Jurkat, Clone E6-1 (cell line): ENCODE data around the gene AGAP1.

Experiments
- DNase-seq: peaks from one replicate; pipeline ENCODE4 v3.0.0-alpha.2; 2011; ENCODE audit warnings: low read depth, low spot score
- H3K4me3 ChIP-seq: 2 replicates; pipeline ENCODE4 v1.5.1; 2011; ENCODE audit warnings: mild to moderate bottlenecking, low read length, control low read depth, moderate library complexity

The AGAP1 gene

GRCh38 chr2:235914756-235915155 is 420.9 kb downstream of the AGAP1 start:
- no peak for DNase-seq
- H3K4me3 ChIP-seq: no peak overlapping the region

DNA sequence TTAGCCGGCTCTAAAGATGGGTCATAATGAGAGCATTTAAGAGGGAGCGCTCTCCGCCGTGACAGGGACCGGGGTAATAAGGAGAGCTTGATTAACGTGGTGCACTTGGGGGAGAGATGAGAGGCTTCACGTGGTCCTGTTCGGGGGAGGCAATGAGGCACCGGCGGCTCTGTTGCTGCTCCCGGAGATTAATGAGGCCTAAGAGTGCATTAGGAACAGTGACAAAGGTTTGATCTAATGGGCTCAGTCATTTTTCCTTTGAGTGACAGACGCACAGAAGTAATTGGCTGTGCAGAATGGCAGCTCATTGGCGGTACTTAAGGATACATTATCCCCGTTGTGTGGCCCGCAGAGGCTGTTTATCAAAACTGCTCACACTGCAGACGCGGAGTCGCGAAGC is 423.7 kb downstream of the AGAP1 start:
- DNase-seq: no peak
- no peak overlapping the region for H3K4me3 ChIP-seq

GRCh38 chr2:235918876-235919275 is 425.0 kb downstream of the AGAP1 start:
- H3K4me3 ChIP-seq: no peak overlapping the region
- DNase-seq: no peak

DNA sequence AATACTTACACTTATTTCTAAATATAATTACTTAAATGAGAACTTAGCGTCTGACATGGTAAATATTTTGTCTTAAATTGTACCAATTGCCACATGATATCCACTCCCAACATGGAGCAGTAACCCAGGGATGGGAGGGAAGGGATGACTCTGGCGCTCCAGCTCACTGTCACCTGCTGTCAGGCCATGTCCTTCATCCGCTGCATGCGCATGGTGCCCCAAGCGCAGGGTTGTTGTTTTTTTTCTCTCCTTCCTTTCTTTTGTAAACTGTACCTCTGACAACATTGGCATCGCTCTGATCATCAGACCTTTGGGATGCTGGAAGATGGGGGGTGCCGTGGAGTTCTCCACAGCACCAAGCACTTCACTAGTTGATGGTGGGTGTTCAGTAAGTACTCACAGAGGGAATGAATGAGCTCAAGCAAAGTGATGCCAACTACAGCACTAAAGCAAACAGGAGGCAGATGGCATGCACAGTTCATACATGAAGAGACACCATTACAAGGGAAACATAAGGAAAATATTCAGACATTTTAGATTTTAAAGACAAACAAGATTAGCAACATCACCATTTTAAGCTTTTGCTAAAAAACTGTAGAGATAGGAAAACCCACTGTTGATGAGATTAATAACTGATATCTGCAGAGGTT is 426.5 kb downstream of the AGAP1 start:
- no peak for DNase-seq
- no peak overlapping the region for H3K4me3 ChIP-seq

DNA sequence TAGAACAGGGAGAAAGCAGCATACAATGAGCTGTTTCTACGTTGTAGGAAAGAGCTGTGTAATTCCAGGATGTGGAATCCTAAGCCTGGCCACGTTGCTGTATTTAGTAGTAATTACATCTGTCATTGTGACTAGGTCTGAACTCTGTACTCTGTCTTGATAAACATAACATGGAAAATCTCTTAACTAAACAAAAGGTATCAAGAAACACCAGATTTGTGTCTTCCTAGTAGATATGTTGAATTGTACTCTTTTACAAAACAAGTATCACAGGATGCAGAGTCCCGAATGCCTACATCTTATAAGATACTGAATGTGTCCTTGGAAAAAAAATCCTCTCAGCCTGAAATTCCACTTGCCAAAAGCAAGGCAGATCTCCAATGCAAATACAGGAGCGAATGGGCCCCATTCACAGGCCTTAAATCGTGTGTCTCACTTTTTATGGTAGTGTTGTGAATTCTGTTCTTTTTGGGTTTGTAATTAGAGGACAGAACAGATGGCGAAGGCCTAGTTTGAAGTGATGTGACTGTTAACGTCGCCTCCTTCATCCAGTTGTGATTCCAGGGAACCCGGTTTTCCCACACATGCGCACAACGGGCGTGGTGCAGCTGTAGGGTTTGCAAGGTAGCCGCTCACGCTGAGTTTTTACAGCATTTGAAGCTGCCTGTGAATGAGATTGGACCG is 427.8 kb downstream of the AGAP1 start:
- no peak overlapping the region for H3K4me3 ChIP-seq
- no peak for DNase-seq

DNA sequence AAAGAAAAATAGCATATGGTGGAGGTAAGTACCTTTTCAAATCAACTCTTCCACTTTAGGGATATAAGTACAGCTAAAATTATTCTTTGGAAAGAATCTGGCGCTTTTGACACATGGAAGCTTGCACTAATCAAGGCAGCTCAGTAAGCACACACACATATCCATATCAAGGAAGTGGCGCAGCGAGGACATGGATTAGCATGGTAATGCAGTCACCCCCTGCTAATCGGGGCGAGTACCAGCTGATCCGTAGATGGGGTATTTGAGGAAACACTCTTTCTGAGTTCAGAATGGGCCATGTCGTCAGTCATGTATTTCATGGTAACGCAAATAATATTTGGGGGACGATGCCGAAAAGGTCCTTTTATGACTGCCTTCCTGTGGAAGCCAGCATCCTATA is 429.0 kb downstream of the AGAP1 start:
- DNase-seq: no peak
- H3K4me3 ChIP-seq: no peak overlapping the region

- DNase-seq: no peak
- H3K4me3 ChIP-seq: no peak overlapping the region
Measured at GRCh38 chr2:235923859-235924674, 430.2 kb downstream of the AGAP1 start.

- H3K4me3 ChIP-seq: no peak overlapping the region
- no peak for DNase-seq
Measured at GRCh38 chr2:235924675-235925063, 430.8 kb downstream of the AGAP1 start.

- no peak overlapping the region for H3K4me3 ChIP-seq
- DNase-seq: no peak
Measured at GRCh38 chr2:235925250-235925919, 431.5 kb downstream of the AGAP1 start.

DNA sequence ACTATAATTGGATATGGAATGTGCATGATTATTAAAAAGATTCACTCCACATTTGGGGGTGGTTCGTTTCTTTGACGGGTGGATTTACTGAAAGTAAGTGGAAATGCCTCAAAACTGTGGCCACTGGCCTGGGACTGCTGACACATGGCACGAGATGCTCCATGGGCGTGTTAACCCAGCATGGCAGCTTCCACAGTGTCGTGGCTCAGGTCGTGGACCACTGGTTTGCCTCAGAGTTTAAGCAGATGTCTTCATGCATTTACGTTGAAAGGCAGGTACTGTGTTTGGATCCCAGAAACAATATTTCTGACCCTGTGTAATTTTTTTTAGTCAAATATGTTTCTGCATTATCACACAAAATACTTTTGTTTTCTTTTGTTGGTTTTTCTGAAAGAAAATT is 432.4 kb downstream of the AGAP1 start:
- no peak overlapping the region for H3K4me3 ChIP-seq
- DNase-seq: no peak

GRCh38 chr2:235928751-235929370 is 435.0 kb downstream of the AGAP1 start:
- H3K4me3 ChIP-seq: no peak overlapping the region

GRCh38 chr2:235930701-235931100 is 436.9 kb downstream of the AGAP1 start:
- no peak for DNase-seq

More at GRCh38 chr2:235928751-235929370, 435.0 kb downstream of the AGAP1 start:
- DNase-seq: no peak

DNA sequence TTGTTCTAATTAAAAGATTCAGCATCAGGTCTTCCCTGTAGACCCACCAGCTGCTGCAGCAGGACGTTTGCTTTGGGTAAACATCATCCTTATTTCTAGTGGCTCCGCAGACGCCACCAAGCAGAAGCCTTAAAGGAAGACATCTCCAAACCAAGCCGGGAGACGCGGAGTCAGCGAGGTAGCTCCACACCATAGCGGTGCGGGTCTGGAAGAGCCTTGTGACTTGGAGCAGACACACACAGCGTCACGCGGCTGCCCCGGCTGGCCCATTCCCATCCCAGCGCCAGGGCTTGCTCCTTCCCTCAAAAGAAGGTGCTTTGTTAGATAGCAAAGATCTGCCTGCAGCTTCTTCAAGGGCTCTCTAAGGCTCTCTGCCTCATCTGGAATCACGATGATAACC is 437.8 kb downstream of the AGAP1 start:
- H3K4me3 ChIP-seq: no peak overlapping the region
- no peak for DNase-seq

More at GRCh38 chr2:235930701-235931100, 436.9 kb downstream of the AGAP1 start:
- no peak overlapping the region for H3K4me3 ChIP-seq

DNA sequence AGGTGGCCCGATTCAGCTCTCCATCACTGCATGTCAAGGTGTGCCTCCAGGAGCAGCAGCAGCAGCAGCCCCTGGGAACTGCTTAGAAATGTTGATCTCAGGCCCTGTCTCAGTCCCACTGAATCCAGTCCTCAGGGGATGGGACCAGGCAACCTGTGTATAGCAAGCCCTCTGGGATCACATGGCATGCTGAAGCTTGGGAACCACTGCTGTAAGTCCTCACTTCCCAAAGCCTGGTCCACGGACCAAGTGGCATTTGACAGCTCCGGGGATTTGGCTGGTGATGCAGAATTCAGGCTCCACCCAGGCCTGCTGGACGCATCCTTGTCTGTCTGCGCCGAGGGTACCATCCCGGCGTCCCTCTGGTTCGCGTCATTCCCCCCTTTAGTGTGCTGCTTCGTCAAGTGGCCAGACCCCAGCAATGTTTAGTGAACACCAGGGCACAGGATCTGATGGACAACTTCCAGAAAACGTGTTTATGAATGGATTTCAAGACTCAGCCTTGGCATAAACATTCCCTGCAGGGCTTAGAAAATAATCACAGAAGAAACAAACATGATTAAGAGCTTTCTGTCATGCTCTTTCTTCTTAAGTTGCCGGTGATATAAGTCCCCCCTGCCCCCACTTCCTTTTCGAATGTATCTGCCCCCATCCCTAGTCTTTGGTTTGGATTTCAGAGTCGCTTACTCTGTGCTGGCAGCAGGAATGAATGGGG is 440.4 kb downstream of the AGAP1 start:
- DNase-seq: no peak
- no peak overlapping the region for H3K4me3 ChIP-seq

- no peak for DNase-seq
- no peak overlapping the region for H3K4me3 ChIP-seq
Measured at GRCh38 chr2:235934774-235935484, 441.1 kb downstream of the AGAP1 start.

GRCh38 chr2:235935773-235936172 is 441.9 kb downstream of the AGAP1 start:
- DNase-seq: no peak
- H3K4me3 ChIP-seq: no peak overlapping the region

DNA sequence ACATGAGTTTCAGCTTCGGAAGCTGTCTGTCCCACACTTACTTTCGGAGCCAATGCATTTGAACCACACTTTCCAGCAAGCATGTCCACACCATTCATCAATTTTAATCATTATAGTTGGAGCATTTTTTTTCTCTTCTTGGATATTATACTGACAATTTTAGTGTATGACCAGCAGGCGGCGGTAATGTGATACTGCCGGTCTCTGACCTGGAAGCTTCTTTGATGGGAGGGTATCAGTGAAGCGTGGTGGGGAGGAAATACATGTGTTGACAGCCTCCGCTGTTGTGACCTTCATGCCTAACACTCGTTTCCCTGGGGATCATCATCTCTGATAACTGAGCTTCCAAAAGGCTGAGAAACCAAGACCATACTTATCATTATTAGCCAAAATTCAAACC is 442.6 kb downstream of the AGAP1 start:
- no peak for DNase-seq
- H3K4me3 ChIP-seq: no peak overlapping the region

GRCh38 chr2:235937087-235937486 is 443.2 kb downstream of the AGAP1 start:
- no peak for DNase-seq
- no peak overlapping the region for H3K4me3 ChIP-seq
